D721Med (cell line): Measurements from ENCODE around the gene ESRRA.

Experiments
- DNase-seq: peaks from one replicate; pipeline ENCODE4 v3.0.0; 2011; ENCODE audit warnings: low spot score; ENCODE audit not compliant: insufficient read length
- FAIRE-seq: peaks from 2 replicates; lab custom pipeline; 2011; peaks lifted over from hg19 to GRCh38; lab: Jason Lieb, UNC
- CTCF ChIP-seq: IDR thresholded peaks from 2 replicates; pipeline ENCODE4 v1.5.1; 2012; ENCODE audit warnings: mild to moderate bottlenecking, control low read depth; ENCODE audit not compliant: insufficient read depth; ENCODE audit errors: missing control alignments

ESRRA gene

GRCh38 chr11:64339754-64340408 is 34.6 kb downstream of the ESRRA start, which contains the start of gene CCDC88B:
Gene CCDC88B, plus strand, starts transcription at chr11:64340204. Its CDS starts 63 bp downstream, at chr11:64340267.
- TF ChIP-seq CTCF: no peak
- DNase-seq (no peak), FAIRE-seq (no peak)

DNA sequence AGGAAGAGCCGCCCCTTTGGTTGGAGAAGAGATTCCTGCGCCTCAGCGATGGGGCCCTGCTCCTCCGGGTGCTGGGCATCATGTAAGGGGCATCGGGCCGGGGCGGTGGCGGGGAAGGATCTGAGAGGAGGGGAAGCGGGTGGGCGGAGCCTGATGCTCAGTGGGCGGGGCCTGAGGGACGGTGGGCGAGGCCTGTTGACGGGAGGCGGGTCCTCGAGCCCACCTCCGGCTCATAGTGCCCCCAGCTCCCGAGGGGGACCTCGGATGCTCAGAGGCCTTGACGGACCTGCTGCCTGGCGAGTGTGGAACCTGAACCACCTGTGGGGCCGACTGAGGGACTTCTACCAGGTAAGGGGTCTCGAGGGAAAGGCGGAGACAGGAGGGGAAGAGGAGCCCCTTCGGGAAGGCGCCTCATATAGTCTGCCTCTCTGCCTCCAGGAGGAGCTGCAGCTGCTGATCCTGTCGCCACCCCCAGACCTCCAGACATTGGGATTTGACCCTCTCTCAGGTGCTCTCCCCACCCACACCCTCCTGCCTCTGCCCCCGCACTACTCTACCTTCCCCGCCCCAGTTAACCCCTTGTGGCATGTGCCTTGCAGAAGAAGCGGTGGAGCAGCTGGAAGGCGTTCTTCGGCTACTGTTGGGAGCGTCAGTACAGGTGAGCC is 35.5 kb downstream of the ESRRA start:
- no peak for FAIRE-seq
- no peak for DNase-seq
- no peak for TF ChIP-seq CTCF

DNA sequence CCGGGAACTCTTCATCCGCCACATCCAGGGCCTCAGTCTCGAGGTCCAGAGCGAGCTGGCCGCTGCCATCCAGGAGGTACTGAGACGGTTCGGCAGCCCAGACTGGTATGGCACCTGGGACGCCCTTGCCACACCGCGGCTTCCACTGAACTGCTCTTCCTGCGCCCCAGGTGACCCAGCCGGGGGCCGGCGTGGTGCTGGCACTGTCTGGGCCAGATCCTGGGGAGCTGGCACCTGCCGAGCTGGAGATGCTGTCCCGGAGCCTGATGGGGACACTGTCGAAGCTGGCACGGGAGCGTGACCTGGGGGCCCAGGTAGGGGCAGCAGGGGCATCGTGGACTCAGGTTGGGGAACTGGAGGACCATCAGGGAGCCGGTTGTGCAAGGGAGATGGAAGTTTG is 36.1 kb downstream of the ESRRA start:
- FAIRE-seq (no peak), DNase-seq (no peak)
- TF ChIP-seq CTCF: no peak

DNA sequence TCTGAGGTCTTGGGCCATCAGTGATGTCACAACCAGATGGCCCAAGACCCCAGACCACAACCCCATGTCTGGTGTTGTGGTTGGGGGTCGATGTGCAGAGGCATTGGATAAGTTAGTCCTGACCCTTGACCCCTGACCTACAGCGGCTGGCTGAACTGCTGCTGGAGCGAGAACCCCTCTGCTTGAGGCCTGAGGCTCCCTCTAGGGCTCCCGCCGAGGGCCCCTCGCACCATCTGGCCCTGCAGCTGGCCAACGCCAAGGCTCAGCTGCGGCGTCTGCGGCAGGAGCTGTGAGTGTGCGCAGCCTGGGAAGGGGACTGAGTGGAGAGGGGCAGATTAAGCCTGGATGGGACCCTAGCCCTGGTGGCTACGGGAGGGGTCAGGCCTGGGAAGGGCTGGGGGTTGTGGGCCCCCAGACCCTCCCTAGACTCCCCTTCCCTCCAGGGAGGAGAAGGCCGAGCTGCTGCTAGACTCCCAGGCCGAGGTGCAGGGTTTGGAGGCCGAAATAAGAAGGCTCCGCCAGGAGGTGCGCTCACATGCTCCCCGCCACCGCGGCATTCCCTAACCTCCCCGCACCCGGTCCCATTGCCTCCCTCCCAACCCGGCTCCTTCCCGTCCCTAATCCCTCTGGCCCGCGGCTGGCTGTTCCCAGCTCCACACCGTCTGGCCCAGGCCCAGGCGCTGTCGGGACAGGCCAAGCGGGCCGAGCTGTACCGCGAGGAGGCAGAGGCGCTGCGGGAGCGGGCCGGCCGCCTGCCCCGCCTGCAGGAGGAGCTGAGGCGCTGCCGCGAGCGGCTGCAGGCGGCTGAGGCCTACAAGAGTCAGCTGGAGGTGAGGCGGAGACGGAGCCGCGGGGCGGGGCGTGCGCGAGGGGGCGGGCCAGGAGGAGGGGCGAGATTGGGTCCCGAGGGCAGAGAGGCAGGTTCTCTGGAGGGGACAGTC is 36.8 kb downstream of the ESRRA start:
- no peak for FAIRE-seq
- DNase-seq: peak; percentile 95
- TF ChIP-seq CTCF: peak; percentile 26

DNA sequence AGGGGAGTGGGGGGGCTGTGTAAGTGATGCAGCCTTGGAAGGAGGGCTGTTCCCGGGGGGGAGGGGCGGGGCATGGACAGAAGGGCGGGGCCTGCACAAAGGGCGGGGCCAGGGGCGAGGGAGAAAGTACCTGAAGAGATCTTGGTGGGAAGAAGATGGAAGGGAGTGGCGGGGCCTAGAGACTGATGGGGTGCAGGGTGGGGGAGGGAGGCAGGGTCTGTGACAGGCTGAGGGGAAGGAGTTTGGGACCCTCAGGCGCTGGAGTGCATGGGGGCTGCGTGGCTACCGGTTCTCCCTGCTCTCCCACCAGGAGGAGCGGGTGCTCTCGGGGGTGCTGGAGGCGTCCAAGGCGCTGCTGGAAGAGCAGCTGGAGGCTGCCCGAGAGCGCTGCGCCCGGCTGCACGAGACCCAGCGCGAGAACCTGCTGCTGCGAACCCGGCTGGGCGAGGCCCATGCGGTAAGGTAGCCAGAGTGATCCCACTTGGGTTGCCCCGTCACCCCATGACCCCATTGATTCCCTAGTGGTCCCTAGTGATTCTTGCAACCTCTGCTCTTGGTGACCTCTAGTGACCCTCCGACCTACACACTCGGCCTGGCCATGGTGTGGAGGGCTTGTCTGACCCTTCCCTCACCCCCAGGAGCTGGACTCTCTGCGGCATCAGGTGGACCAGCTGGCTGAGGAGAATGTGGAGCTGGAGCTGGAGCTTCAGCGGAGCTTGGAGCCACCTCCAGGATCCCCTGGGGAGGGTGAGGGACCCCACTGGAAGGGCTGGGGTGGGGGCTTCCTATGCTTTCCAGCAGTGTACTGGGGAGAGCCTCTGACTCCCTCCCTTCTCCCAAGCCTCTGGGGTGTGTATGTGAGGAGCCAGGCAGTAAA is 37.8 kb downstream of the ESRRA start:
- TF ChIP-seq CTCF: no peak
- FAIRE-seq: no peak

GRCh38 chr11:64343767-64344559 is 38.6 kb downstream of the ESRRA start:
- no peak for FAIRE-seq
- DNase-seq: peak; percentile 79
- peak; percentile 18 for TF ChIP-seq CTCF

More for the DNA sequence above, 37.8 kb downstream of the ESRRA start:
- peak; percentile 90 for DNase-seq
